SIG-M5 treated with dmso at 0.1 percent for 504 hours (cell line): ENCODE data around the gene CCDC180.
"Not testable (repeated sequence)": the region's sequence is repeated elsewhere in the genome, so short reads cannot be mapped to it uniquely, and the experiment has no call there.

Experiments
- DNase-seq: peaks from one replicate; lab custom pipeline; 2025; ENCODE audit not compliant: unreplicated experiment; lab: John Stamatoyannopoulos, UW

CCDC180 gene

GRCh38 chr9:97307500-97308163 lies at the start of gene CCDC180:
Gene CCDC180, plus strand, starts transcription at chr9:97307659. Its CDS starts 405 bp downstream, at chr9:97308064.
- no peak for DNase-seq

GRCh38 chr9:97259834-97260514 lies 47.5 kb upstream of the CCDC180 start:
- not testable (repeated sequence) for DNase-seq

- no peak for DNase-seq
Measured at GRCh38 chr9:97271292-97271691, 36.2 kb upstream of the CCDC180 start.

- DNase-seq, result no peak
Measured at GRCh38 chr9:97272072-97272471, 35.4 kb upstream of the CCDC180 start.

GRCh38 chr9:97276310-97276852 lies 31.1 kb upstream of the CCDC180 start:
- DNase-seq, result no peak

GRCh38 chr9:97277953-97278352 lies 29.5 kb upstream of the CCDC180 start:
- DNase-seq, result no peak

GRCh38 chr9:97280755-97281330 lies 26.6 kb upstream of the CCDC180 start:
- DNase-seq, result no peak

- no peak for DNase-seq
Measured at GRCh38 chr9:97283768-97284167, 23.7 kb upstream of the CCDC180 start.

- no peak for DNase-seq
Measured at GRCh38 chr9:97284798-97285197, 22.7 kb upstream of the CCDC180 start.

GRCh38 chr9:97292200-97292599 lies 15.3 kb upstream of the CCDC180 start:
- no peak for DNase-seq

GRCh38 chr9:97293207-97293721 lies 14.2 kb upstream of the CCDC180 start:
- DNase-seq, result no peak

- no peak for DNase-seq
Measured at GRCh38 chr9:97293818-97294217, 13.6 kb upstream of the CCDC180 start.

GRCh38 chr9:97297889-97298288 lies 9.6 kb upstream of the CCDC180 start:
- DNase-seq, result no peak

- DNase-seq, result no peak
Measured at GRCh38 chr9:97299809-97300414, 7.5 kb upstream of the CCDC180 start.

GRCh38 chr9:97300586-97300985 lies 6.9 kb upstream of the CCDC180 start:
- no peak for DNase-seq

- DNase-seq, result no peak
Measured at GRCh38 chr9:97301974-97302373, 5.5 kb upstream of the CCDC180 start.

- DNase-seq, result no peak
Measured at GRCh38 chr9:97304586-97304985, 2.9 kb upstream of the CCDC180 start.

- no peak for DNase-seq
Measured at GRCh38 chr9:97305501-97306298, 1.8 kb upstream of the CCDC180 start.

- DNase-seq, result no peak
Measured at GRCh38 chr9:97307091-97307490, 368 bp upstream of the CCDC180 start.

GRCh38 chr9:97309260-97309659 lies 1.8 kb downstream of the CCDC180 start:
- no peak for DNase-seq

GRCh38 chr9:97310023-97310422 lies 2.6 kb downstream of the CCDC180 start:
- no peak for DNase-seq
